HG02884 (cell line): ENCODE data around the gene SNRPF.

ENCODE experiments used
- ATAC-seq: cut with Tn5 transposase; IDR thresholded peaks from one replicate; pipeline ENCODE4 v1.9.1; 2021; ENCODE audit warnings: mild to moderate bottlenecking, moderate library complexity; ENCODE audit not compliant: unreplicated experiment

Gene SNRPF

DNA sequence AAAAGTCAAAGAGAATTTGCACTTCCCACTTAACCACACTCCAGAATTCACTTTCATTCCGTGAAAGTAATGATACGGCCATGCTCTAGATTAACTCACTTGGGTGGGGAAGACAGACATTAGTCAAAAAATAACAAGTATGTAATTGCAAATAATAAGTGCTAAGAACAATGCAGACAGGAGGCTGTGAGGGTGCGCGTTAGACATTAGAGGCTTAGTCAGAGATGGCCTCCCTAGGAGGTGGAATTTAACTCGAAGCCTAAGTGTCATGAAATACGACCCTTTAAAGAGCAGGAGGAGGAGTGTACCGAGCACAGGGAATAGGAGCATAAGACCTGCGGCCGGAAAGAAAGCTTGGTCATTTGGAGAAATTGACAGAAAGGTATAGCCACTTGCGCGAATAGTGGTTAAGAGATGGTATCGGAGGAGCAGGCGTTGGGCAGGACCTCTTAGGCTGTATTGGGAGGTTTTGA is 628 bp downstream of the SNRPF start:
- ATAC-seq, result no peak

DNA sequence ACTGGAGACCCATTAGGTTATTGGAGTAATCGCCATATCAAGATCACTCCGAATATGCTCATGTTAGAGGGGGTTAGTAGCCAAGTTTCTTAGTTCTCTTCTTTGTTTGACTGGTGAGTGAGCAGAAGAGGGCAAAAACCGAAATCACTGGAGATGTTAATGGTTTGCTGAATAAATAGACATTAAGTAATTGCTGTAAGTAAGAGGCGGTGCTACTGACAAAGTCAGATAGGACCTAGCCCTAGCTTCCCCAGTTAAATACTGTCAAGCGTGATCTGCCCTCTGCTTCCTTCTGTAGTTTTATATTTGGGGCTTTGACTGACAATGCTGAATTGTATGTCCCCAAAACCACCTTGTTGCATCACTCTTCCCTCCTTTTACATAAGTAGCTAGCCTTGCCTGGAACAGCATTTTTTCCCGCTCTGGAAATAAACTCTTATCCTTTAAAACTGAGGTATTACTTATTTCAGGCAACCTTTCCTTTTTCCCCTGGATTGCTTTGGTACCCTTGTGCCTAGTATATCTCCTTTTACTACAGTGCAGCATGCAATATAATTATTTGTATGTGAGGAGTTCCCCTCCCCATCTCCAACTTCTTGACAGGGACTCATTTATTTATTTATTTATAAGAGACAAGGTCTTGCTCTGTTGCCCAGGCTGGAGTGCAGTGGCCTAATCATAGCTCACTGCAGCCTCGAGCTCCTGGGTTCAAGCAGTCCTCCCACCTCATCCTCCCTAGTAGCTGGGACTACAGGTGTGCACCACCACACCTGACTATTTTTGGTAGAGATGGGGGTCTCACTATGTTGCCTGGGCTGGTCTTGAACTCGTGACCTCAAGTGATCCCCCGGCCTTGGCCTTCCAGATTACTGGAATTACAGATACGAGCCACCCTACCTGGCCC is 1.4 kb downstream of the SNRPF start:
- ATAC-seq, result no peak

DNA sequence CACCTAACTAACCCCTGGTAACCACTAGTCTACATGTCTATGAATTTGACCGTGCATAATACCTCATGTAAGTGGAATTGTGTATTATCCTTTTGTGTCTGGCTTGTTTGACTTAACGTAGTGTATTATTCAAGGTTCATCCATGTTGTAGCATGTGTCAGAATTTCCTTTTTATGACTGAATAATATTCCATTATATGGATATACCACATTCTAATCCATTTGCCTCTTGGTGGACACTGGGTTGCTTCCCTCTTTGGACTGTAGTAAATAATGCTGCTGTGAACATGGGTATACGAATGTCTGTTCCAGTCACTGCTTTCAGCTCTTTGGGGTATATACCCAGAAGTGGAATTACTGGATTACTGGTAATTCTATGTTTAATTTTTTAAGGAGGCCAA is 3.3 kb downstream of the SNRPF start:
- no peak for ATAC-seq

DNA sequence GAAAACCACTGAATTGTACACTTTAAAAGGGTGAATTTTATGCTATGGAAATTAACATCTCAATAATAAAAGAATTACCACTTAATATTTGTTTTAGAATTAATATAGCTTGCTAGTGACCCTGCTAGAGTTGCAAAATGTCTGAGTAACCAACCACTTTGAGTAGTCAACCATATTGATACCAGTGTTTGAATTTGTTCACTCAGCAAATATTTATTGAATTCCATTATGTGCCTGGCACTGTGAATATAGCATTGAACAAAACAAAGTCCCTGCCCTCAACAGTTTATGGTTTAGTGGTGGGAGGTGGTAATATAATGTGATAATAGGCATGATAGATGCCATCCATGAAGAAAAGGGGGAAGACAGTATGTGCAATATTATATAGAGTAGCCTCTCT is 4.6 kb downstream of the SNRPF start:
- no peak for ATAC-seq

DNA sequence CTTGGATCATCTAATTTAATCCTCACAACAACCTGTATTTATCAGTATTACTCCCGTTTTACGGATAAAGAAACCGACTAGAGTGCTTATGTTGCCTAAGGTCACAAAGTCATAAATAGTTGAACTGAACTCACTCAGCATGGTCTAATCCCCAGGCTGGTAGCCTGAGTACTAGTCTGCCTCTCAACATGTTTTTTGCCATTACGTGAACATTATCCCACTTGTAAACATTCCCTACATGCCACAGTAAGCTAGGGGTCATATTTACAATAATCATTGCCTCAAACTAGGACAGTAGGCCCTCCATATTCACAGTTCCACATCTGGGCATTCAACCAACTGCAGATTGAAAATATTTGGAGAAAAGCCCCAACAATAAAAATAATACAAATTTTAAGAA is 12.1 kb downstream of the SNRPF start:
- ATAC-seq, result no peak

GRCh38 chr12:95874452-95874851 is 15.7 kb downstream of the SNRPF start:
- no peak for ATAC-seq

- no peak for ATAC-seq
Measured at GRCh38 chr12:95877622-95878021, 18.9 kb downstream of the SNRPF start.

GRCh38 chr12:95880895-95881294 is 22.1 kb downstream of the SNRPF start:
- no peak for ATAC-seq

- no peak for ATAC-seq
Measured at GRCh38 chr12:95881331-95881955, 22.7 kb downstream of the SNRPF start.

- no peak for ATAC-seq
Measured at GRCh38 chr12:95882080-95882479, 23.3 kb downstream of the SNRPF start.

GRCh38 chr12:95882873-95883272 is 24.1 kb downstream of the SNRPF start:
- no peak for ATAC-seq

DNA sequence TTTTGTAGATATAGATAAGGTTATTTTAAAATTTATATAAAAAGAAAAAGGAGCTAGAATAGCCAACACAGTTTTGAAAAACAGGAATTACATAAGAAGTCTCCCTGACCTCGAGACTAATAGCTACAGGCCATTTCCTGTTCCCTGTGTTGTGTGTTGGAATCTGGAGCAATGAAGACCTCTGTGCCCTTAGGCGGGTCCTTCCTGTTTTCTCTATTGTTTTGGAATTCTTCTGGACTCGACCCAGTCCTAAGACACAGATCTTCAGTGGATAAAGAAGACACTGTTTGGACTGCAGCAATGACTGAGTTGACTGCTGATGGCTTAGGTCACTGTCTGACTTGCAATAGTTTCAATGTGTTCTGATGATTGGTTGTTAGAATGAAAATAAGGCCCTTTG is 26.2 kb downstream of the SNRPF start:
- no peak for ATAC-seq

DNA sequence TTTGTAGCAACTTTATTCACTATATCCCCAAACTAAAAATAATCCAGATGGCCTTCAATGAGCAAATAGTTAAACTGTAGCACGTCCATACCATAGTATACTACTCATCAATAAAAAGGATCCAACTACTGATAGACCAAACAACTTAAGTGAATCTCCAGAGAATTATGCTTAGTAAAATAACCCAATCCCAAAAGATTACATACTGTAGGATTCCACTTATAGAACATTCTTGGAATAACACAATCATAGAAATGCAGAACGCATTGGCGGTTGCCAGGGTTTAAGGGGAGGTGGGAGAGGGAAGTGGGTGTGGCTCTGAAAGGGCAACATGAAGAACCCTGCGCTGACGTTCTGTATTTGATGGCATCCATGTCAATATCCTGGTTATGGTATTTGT is 28.6 kb downstream of the SNRPF start:
- ATAC-seq, result no peak

GRCh38 chr12:95890958-95891357 is 32.2 kb downstream of the SNRPF start:
- ATAC-seq, result no peak

GRCh38 chr12:95896846-95897245 is 38.1 kb downstream of the SNRPF start:
- no peak for ATAC-seq

- ATAC-seq, result no peak
Measured at GRCh38 chr12:95898081-95898480, 39.3 kb downstream of the SNRPF start.

GRCh38 chr12:95908573-95908972 is 49.8 kb downstream of the SNRPF start:
- no peak for ATAC-seq

DNA sequence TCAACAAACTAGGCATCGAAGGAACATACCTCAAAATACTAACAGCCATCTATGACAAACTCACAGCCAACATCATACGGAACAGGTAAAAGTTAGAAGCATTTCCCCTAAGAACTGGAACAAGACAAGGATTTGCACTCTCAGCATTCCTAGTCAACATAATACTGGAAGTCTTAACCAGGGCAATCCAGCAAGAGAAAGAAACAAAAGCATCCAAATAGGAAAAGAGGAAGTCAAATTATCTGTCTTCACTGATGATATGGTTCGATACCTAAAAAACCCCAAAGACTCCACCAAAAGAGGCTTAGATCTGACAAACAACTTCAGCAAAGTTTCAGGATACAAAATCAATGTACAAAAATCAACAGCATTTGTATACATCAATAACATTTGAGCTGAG is 51.1 kb downstream of the SNRPF start:
- ATAC-seq, result no peak
